CD4-positive, alpha-beta memory T cell (primary cell): Measurements from ENCODE around the gene ARID3A. TPM values are rescaled to one million over a fixed set of nuclear protein-coding genes. Genes with fewer than 3 reads are reported as not detected.

ENCODE experiments used
- polyA plus RNA-seq, 2 donors: library from polyadenylated mRNA; unstranded; fragments of 300-500 nt; fragmentation: Illumina TruSeq; gene quantifications; one replicate each; pipeline ENCODE4 v1.2.3, GENCODE V29; 2021
- total RNA-seq, 2 experiments: library from RNA; stranded (reverse); gene quantifications; one replicate each; pipeline ENCODE4 v1.2.3, GENCODE V29; 2021

Gene ARID3A
- total and polyA plus RNA-seq, 4 experiments from 2014 or later: 0.27 to 9.6 (median 5.2) TPM

Other genes with a start within 250 kb of the ARID3A start
- 1 to 10 TPM; 2.9 to 3.4 TPM for gene FSTL3, start 249.6 kb upstream of the ARID3A start, total RNA-seq
- gene FSTL3, start 249.6 kb upstream of the ARID3A start, polyA plus RNA-seq: 1 to 10 TPM; 2.0 to 2.1 TPM
- gene PRSS57, start 230.6 kb upstream of the ARID3A start, total RNA-seq: not detected
- gene PRSS57, start 230.6 kb upstream of the ARID3A start, polyA plus RNA-seq: not detected
- gene PALM, start 217.1 kb upstream of the ARID3A start, total RNA-seq: not detected
- gene PALM, start 217.1 kb upstream of the ARID3A start, polyA plus RNA-seq: not detected
- gene MISP, start 174.9 kb upstream of the ARID3A start, total RNA-seq: not detected
- not detected for gene MISP, start 174.9 kb upstream of the ARID3A start, polyA plus RNA-seq
- 100 to 1,000 TPM; 315 TPM for gene PTBP1, start 128.6 kb upstream of the ARID3A start, total RNA-seq
- 100 to 1,000 TPM in 1 of 2 donors, 10 to 100 TPM in 1; 67.7 to 177 TPM for gene PTBP1, start 128.6 kb upstream of the ARID3A start, polyA plus RNA-seq
- gene PLPPR3, start 104.1 kb upstream of the ARID3A start, total RNA-seq: not detected
- not detected for gene PLPPR3, start 104.1 kb upstream of the ARID3A start, polyA plus RNA-seq
- gene AZU1, start 98.2 kb upstream of the ARID3A start, total RNA-seq: not detected
- gene AZU1, start 98.2 kb upstream of the ARID3A start, polyA plus RNA-seq: not detected
- gene PRTN3, start 85.0 kb upstream of the ARID3A start, total RNA-seq: not detected
- not detected for gene PRTN3, start 85.0 kb upstream of the ARID3A start, polyA plus RNA-seq
- gene ELANE, start 73.7 kb upstream of the ARID3A start, total RNA-seq: not detected
- gene ELANE, start 73.7 kb upstream of the ARID3A start, polyA plus RNA-seq: not detected
- 1 to 10 TPM in 1 of 2 experiments, under 1 TPM in 1; 0.91 to 1.1 TPM for gene CFD, start 66.4 kb upstream of the ARID3A start, total RNA-seq
- gene CFD, start 66.4 kb upstream of the ARID3A start, polyA plus RNA-seq: 1 to 10 TPM in 1 of 2 donors, not detected in 1; 4.8 TPM
- 10 to 100 TPM; 68.3 to 71.7 TPM for gene MED16, start 32.8 kb upstream of the ARID3A start, total RNA-seq
- gene MED16, start 32.8 kb upstream of the ARID3A start, polyA plus RNA-seq: 100 to 1,000 TPM in 1 of 2 donors, 10 to 100 TPM in 1; 48.6 to 125 TPM
- not detected for gene RNU6-9, start 32.6 kb upstream of the ARID3A start, total RNA-seq
- gene RNU6-9, start 32.6 kb upstream of the ARID3A start, polyA plus RNA-seq: not detected
- 100 to 1,000 TPM; 153 to 160 TPM for gene R3HDM4, start 12.8 kb upstream of the ARID3A start, total RNA-seq
- gene R3HDM4, start 12.8 kb upstream of the ARID3A start, polyA plus RNA-seq: 100 to 1,000 TPM; 203 to 230 TPM
- 1 to 10 TPM in 1 of 2 experiments, under 1 TPM in 1; 0.79 to 1.2 TPM for gene KISS1R, start 8.7 kb upstream of the ARID3A start, total RNA-seq
- gene KISS1R, start 8.7 kb upstream of the ARID3A start, polyA plus RNA-seq: under 1 TPM; 0.59 TPM
- 10 to 100 TPM; 53.9 to 60.3 TPM for gene WDR18, start 58.3 kb downstream of the ARID3A start, total RNA-seq
- gene WDR18, start 58.3 kb downstream of the ARID3A start, polyA plus RNA-seq: 10 to 100 TPM; 44.3 to 79.7 TPM
- gene GRIN3B, start 74.4 kb downstream of the ARID3A start, total RNA-seq: not detected
- gene GRIN3B, start 74.4 kb downstream of the ARID3A start, polyA plus RNA-seq: not detected
- 100 to 1,000 TPM; 315 to 329 TPM for gene TMEM259, start 95.1 kb downstream of the ARID3A start, total RNA-seq
- gene TMEM259, start 95.1 kb downstream of the ARID3A start, polyA plus RNA-seq: 10 to 100 TPM; 40.5 to 75.9 TPM
- gene RNU6-2, start 95.5 kb downstream of the ARID3A start, total RNA-seq: not detected
- not detected for gene RNU6-2, start 95.5 kb downstream of the ARID3A start, polyA plus RNA-seq
- 100 to 1,000 TPM; 263 to 266 TPM for gene CNN2, start 100.6 kb downstream of the ARID3A start, total RNA-seq
- gene CNN2, start 100.6 kb downstream of the ARID3A start, polyA plus RNA-seq: 100 to 1,000 TPM; 444 to 632 TPM
- 100 to 1,000 TPM; 313 to 319 TPM for gene ABCA7, start 114.1 kb downstream of the ARID3A start, total RNA-seq
- gene ABCA7, start 114.1 kb downstream of the ARID3A start, polyA plus RNA-seq: 10 to 100 TPM; 10.7 to 11.2 TPM
- 100 to 1,000 TPM; 834 to 836 TPM for gene ARHGAP45, start 141.1 kb downstream of the ARID3A start, total RNA-seq
- 100 to 1,000 TPM; 222 to 501 TPM for gene ARHGAP45, start 141.1 kb downstream of the ARID3A start, polyA plus RNA-seq
- gene POLR2E, start 169.3 kb downstream of the ARID3A start, total RNA-seq: 10 to 100 TPM; 76.0 to 80.0 TPM
- 100 to 1,000 TPM; 167 to 197 TPM for gene POLR2E, start 169.3 kb downstream of the ARID3A start, polyA plus RNA-seq
- 100 to 1,000 TPM; 210 to 220 TPM for gene GPX4, start 178.0 kb downstream of the ARID3A start, total RNA-seq
- 100 to 1,000 TPM; 399 to 406 TPM for gene GPX4, start 178.0 kb downstream of the ARID3A start, polyA plus RNA-seq
- 10 to 100 TPM; 92.6 to 98.6 TPM for gene SBNO2, start 248.2 kb downstream of the ARID3A start, total RNA-seq
- 1 to 10 TPM in 1 of 2 donors, under 1 TPM in 1; 0.37 to 3.5 TPM for gene SBNO2, start 248.2 kb downstream of the ARID3A start, polyA plus RNA-seq